ENCODE data around the gene CRYBG1.

CRYBG1 gene

DNA sequence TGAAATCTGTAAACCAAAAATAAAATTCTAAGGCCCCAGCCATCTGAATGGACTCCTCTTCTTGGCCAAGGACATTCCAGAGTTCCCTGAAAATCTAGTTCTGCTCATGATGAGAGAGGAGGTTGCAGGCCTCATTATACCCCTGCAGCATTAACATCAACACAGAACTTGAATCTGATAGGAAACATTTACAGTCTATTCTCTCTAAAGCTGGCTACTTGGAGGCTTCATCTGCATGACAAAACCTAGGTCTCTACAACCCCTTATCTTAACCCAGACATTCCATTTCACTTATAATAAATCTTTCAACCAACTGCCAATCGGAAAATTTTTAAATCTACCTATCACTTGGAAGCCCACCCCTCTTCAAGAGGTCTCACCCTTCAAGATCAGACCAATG lies 253.1 kb downstream of the CRYBG1 start:
- no peak for DNase-seq

DNA sequence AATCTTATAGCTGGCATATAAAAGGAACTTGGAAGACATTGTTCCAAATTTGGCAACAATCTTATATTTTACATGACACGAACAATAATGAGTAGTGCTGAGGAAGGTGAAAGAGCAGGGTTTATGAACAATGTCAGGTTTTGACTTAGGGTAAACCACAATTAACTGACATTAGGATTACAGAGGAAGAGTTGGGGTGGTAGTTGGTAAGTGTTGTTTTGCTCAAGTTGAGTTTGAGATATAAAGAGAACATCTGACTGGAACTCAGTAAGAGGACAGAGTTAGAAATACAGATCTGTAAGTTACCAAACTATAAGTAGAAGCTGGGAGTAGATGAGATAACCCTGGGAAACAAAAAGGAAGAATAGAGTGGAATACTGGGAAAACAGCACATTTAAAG lies 253.6 kb downstream of the CRYBG1 start:
- no peak for DNase-seq

DNA sequence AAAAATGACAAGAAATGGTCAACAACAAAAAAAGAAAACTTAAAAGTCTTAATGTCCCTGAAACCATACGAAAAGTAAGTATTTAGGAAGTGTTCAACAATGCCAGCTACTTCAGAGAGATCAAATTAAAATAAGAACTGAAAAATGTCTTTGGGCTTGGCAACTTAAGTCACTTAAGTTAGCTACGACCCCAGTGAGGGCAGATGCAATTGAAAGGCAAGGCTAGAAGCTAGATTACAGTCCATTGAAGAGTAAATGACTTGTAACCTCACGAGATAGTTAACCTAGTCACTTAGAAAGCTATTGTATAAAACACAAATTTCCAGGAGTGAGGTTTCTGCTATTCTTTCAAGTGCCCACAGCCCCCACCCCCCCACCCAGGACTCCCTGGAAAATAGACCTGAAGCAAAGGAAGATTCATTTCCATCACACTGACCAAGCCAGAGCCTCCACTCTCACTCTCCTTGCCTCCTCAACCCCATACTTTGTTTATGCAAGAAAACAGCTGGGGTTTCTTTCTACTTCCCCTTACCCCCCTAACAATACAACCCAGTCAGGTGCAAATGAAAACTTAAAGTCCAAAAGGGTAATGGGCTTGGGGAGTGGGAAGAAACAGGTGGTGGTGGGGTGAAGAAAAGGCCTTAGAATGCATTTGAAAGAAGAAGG lies 254.2 kb downstream of the CRYBG1 start:
- no peak for DNase-seq

DNA sequence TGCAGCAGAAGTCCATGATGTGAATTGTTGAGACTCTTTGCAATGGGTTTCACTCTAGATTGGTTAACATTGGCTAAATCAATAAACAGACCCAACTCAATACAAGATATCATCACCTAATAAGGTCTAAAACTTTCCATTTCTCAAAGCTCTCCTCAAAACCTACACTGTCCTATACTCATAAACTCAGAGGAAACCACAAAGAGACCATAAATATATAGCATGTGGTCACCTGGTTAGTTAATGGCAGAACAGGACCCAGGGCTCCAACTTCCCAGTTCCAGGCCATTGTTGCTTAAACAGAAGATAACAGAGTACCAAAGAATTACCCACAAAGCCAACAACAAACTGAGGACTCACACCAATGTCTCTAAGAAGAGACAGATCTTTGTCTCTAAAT lies 256.8 kb downstream of the CRYBG1 start:
- DNase-seq = no peak

DNA sequence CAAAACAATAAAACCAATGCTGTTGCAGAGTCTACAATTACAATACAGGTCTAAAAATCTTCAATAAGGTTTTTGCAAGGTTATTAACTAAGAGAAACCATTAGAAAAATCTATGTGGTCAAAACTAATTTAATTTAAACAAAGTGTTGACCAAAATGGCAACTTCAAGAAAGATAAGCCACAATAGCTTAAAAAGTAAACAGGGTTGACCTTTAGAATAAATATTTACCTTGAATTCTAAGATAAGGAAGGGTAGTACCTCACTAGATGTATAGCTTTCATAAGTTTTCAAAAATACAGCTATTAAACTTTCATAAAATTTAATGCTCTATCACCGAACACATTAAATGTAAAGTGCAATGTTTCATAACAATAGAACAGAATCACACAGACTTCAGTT lies 257.3 kb downstream of the CRYBG1 start:
- DNase-seq = no peak

DNA sequence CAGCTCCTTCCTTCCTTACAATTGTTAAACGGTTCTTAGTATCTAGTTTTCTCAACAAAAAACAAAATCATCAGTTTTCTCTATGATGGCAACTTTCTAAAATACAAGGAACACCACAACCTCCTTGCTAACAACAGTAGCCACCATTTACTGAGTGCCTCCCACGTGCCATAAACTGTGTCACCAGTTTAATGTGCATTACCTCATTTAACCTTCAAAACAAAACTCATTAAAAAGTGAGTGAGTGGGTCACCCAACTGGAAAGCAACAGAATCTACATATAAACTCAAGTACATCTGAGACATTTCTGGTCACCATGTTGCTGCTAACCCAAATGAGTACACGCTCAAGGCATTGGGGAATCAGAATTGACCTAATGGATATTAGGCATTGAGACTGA lies 257.8 kb downstream of the CRYBG1 start:
- no peak for DNase-seq

DNA sequence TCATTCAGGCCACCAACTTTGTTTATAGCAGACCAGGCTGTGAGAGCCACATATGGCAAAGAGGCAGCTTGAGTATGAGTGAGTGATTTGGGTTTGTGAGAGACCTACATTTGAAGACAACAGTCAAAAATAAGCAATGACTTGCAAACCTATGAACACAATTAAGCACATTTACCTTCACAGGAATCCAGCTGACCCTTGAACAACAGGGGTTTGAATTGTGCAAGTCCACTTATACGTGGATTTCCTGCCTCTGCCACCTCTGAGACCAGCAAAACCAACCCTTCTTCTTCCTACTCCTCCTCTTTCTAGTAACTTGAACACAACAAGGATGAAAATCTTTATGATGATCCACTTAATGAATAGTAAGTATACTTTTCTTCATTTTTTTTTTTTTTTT lies 258.7 kb downstream of the CRYBG1 start:
- no peak for DNase-seq

DNA sequence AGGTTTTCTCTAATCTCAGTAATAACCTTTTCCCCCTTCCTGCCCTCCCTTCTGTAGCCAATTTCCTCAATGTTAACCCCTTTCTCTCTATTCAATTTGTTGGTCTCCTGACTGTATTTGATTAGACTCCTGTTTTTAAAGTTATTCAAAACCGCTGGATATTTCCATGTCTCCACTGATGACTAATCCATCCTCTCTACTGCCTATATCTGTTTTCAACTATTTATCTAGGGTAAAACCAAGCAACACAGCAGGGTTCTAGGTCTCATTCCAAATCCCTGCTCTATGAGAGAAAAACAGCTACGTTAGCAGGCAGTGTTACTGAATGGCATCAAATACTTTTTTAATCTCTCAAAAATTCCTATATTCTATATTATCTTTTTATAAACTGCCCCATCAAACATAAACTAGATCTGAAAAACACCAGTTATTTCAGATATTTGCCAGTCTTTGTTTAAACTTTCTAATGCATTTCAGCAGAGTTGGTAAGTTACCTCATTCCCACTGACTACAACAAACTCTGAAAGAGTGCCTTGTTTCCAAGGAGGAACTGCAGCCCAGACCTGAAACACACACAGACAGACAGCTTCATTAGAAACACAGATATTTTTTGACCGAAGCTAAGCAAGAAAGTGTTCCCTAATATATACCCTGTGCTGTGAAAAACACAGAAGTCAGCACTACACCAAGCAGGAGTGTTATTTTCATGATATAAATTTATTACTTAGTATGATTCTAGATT lies 260.6 kb downstream of the CRYBG1 start:
- no peak for DNase-seq
